Activated naive CD4-positive, alpha-beta T cell treated with anti-CD3 and anti-CD28 coated beads, Interleukin-2, amount 50 U/mL, for 16 hours (primary cell): ENCODE data around the gene CDH4.

Experiments
- DNase-seq: peaks from one replicate; pipeline ENCODE4 v3.0.0-alpha.2; 2020

Gene CDH4

GRCh38 chr20:61303675-61304074 lies 51.6 kb downstream of the CDH4 start:
- no peak for DNase-seq

GRCh38 chr20:61304750-61305149 lies 52.7 kb downstream of the CDH4 start:
- no peak for DNase-seq

- DNase-seq, result no peak
Measured at GRCh38 chr20:61306937-61307475, 54.9 kb downstream of the CDH4 start.

GRCh38 chr20:61307686-61308476 lies 55.8 kb downstream of the CDH4 start:
- no peak for DNase-seq

- no peak for DNase-seq
Measured at GRCh38 chr20:61308477-61308774, 56.4 kb downstream of the CDH4 start.

GRCh38 chr20:61310954-61311353 lies 58.9 kb downstream of the CDH4 start:
- DNase-seq, result no peak

GRCh38 chr20:61311656-61312387 lies 59.8 kb downstream of the CDH4 start:
- no peak for DNase-seq

GRCh38 chr20:61312925-61313324 lies 60.9 kb downstream of the CDH4 start:
- no peak for DNase-seq

GRCh38 chr20:61313396-61313795 lies 61.3 kb downstream of the CDH4 start:
- DNase-seq, result no peak

- no peak for DNase-seq
Measured at GRCh38 chr20:61314326-61315010, 62.4 kb downstream of the CDH4 start.

GRCh38 chr20:61315319-61315718 lies 63.3 kb downstream of the CDH4 start:
- no peak for DNase-seq

- no peak for DNase-seq
Measured at GRCh38 chr20:61316346-61316745, 64.3 kb downstream of the CDH4 start.

- DNase-seq, result no peak
Measured at GRCh38 chr20:61317966-61318530, 66.0 kb downstream of the CDH4 start.

GRCh38 chr20:61320691-61321425 lies 68.8 kb downstream of the CDH4 start:
- DNase-seq, result no peak

GRCh38 chr20:61321481-61321880 lies 69.4 kb downstream of the CDH4 start:
- DNase-seq, result no peak

- DNase-seq, result no peak
Measured at GRCh38 chr20:61322151-61322865, 70.2 kb downstream of the CDH4 start.

- no peak for DNase-seq
Measured at GRCh38 chr20:61324906-61325305, 72.8 kb downstream of the CDH4 start.

- no peak for DNase-seq
Measured at GRCh38 chr20:61325718-61326117, 73.7 kb downstream of the CDH4 start.

- DNase-seq, result no peak
Measured at GRCh38 chr20:61328911-61329558, 77.0 kb downstream of the CDH4 start.

- no peak for DNase-seq
Measured at GRCh38 chr20:61330441-61330840, 78.4 kb downstream of the CDH4 start.

GRCh38 chr20:61331543-61331942 lies 79.5 kb downstream of the CDH4 start:
- DNase-seq, result no peak
